Middle frontal gyrus (tissue), 1 donor: Measurements from ENCODE around the gene BRF1.
"Not testable (repeated sequence)": the region's sequence is repeated elsewhere in the genome, so short reads cannot be mapped to it uniquely, and the experiment has no call there.

Source experiments
- DNase-seq: peaks from one replicate; pipeline ENCODE4 v3.0.0-alpha.2; 2015; ENCODE audit warnings: low spot score; ENCODE audit errors: extremely low spot score

The BRF1 gene

GRCh38 chr14:105333020-105333490 is 32.3 kb upstream of the BRF1 start:
- no peak for DNase-seq

DNA sequence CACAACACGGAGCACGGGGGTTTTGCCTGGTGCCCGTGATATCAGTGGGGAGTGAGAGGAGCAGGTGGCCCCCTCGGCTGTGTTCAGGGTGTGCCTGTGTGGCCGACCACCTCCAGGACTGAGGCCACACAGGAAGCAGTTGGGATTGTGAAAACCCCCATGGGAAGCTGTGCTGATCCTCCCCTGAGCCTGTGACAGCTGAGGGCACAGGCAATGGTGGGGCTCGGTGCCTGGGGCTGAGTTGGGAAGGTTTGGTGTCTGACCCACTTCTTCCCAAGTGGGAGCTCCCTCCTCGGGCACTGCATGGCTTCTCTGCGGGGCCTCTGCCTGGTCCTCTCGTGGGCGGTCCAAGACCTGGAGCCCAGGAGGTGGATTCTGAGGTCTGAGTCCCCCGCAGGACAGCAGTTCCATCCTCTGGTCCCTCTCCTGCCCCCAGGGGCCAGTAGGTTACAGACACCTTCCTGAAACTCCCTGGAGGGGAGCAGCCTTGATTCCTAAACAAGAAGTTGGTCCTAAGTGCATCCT is 31.6 kb upstream of the BRF1 start:
- no peak for DNase-seq

DNA sequence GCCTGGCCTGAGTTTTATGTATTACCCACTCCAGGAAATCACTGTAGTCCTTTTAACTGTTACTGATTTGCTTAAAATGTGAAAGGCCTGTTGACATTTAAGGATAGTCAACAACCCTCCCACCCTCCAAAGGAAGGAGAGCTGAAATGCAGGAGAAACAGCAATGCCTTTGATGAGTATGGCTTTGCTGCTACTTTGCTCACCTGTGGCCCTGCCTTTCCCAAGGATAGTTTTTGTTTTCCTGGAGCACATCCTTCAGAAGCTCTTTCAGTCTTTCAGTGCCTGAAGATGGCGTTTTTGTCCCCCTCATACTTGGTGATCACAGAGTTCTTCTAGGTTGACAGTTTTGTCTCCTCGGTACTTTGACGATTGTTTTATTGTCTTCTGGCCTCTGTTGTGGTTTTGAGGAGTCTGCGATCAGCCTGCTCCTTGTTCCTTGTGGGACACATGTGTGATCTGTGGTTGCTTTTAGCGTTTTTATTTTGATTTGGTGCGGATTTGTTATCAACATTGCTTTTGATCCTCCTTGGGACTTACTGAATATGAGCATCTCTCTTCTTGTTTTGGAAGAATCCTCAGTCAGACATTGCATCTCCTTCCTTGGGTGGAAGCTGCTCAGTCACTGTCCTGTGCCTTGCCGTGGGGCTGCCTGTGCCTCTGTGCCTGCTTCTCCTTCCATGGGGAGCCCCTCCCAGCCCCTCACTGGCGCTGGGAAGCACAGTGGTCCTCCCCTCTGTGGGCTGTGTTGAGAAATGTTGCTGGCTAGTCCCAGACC is 31.0 kb upstream of the BRF1 start:
- no peak for DNase-seq

DNA sequence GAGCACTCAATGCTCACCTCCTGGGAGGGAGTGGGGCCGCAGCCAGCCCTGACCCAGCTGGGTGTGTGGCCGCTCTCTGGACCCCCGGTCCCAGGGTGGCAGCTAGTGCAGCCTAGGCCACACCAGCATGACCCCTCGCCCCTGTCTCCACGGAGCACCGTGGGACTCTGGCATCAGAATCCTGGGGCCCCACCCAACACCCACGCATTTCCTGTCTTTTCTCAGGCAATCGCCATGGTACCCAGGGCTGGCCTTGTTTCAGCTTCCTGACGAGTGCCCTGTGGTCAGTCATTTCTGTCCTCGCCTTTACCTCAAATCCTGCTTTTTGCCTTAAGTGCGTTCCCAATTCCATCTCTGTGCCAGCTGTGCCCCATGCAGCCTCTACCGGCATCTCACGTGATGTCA is 29.7 kb upstream of the BRF1 start:
- DNase-seq: no peak

DNA sequence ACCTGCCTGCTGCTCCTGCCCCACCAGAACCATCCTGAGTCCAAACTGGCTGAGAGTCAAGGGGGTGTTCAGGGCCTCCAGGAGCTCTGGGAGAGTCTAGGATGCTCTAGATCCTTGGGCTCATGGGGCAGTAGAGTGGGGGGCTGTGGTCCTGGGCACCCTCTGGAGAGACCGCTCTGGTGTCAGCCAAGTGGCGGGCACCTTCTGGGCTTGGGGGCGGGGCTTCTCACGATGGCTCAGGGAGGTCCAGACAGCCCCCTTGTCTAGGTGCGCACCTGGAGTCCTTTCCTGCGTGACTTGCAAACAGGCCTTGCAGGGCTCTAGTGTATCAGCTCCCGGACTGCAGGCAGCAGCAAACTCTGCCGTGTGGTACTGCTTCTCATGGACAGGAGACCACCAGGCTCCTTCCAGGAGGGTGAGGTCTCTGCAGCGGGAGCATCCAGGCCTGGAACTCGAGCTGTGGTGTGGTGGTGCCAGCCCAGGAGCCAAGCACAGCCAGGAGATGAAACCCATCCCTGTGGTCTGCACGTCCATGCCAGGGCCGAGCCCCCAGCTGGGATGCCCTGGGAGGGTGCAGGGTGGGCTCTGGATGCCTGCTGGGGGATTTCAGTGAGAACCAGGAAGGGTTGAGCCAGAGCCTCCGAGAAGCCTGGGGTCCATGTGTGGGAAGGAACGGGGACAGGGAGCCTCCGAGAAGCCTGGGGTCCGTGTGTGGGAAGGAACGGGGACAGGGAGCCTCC is 28.8 kb upstream of the BRF1 start:
- no peak for DNase-seq

GRCh38 chr14:105328678-105329390 is 28.0 kb upstream of the BRF1 start:
- no peak for DNase-seq

- no peak for DNase-seq
Observed at GRCh38 chr14:105328070-105328677, 27.4 kb upstream of the BRF1 start.

DNA sequence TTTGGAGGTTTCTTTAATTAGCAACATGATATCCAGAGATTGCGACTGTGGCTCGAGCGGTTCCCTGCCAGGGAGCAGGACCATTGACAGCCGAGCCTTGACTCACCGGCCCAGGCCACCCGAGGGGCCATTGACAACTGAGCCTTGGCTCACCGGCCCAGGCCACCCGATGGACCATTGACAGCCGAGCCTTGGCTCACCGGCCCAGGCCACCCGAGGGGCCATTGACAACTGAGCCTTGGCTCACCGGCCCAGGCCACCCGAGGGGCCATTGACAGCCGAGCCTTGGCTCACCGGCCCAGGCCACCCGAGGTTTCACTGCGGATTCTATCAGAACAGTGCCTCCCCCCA is 26.9 kb upstream of the BRF1 start:
- not testable (repeated sequence) for DNase-seq

DNA sequence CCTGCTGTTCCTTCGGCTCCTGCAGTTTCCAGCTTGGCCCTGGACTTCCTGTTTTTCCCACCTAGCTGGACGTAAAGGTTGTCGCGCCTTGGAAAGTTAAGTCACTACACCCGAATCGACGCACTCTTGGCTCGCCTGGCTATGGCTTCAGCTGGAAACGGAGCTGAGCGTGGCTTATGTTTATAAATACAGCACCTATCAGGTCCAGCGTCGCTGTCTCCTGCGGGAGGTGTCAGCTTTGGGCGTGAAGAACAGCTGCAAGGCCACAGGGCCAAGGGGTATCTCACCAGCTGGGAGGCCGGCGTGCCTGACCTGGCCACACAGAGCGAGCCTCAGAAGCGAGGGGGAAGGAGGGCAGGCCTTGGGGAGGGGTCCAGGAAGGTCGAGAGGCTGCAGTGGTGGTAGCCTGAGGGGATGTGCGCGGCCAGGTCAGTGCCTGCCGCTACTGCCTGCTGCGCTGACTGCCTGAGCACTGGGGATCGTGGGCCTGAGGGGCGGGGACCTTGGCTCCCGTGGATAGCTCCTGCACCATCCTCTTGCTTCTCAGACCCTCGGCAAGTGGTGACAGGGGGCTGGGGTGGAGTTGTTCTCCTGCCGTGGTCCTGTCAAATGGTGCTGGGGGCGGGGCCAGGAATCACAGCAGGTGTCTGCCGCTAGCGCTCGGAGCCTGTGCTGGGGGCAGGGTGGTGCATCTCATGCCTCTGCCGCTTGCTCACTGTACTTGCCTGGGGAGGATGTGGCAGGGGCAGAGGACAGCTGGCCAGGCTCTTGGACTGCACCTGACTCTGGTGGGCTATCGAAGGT is 26.3 kb upstream of the BRF1 start:
- DNase-seq: no peak

DNA sequence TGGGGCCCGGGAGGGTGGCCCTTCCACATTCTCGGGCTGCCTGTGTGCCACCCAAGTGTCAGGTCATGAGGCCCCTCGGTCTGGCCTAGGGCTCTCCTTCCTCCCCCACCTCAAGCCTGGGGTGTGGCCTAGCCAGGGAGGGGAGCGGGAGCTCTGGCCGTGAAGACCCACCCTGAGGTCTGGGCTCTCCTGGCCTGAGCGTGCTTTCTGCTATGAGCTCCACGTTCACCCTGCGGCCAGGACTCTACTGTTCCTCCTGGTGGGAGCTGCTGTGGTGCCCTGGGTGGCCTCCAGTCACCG is 25.7 kb upstream of the BRF1 start:
- DNase-seq: no peak

- DNase-seq: no peak
Observed at GRCh38 chr14:105325716-105326567, 25.1 kb upstream of the BRF1 start.

DNA sequence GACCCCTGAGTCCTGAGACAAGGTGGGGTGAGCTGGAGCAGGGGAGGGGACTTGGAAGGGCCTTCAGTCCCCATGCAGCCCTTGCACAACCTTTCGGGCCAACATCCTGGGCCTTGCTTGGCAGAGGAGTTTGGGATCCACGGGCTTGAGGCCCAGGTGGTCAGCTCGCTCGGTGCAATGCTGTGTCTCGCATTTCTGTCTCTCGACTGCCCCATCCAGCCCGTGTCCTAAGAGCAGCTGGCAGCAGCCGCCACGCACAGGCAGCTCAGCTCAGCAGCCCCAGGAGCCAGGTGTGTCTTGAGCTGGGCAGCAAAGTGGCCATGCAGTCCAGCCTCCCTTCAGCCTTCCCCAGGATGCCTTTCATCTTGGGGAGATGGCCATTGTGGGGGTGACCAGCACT is 24.5 kb upstream of the BRF1 start:
- no peak for DNase-seq

- no peak for DNase-seq
Observed at GRCh38 chr14:105324871-105325270, 24.1 kb upstream of the BRF1 start.

GRCh38 chr14:105324080-105324778 is 23.4 kb upstream of the BRF1 start:
- DNase-seq: no peak

DNA sequence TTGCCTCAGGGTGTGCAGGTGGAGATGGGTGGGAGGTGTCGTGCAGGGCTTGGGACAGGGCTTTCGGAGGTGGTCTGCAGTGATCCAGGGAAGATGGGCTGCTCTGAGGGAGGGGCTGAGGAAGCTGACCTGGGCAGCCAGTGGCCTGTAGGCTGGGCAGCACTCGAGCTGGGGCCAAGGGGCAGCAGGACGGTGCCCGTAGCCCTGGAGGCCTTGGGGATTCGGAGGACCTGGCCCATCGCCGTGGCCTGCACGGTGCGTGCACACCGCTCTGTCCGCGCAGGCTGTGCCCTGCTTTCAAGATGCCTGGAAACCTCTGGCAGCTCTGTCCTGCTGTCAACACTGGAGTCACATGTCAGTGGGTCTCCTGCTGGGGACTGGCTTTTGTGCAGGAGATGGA is 22.9 kb upstream of the BRF1 start:
- DNase-seq: no peak

- DNase-seq: no peak
Observed at GRCh38 chr14:105322791-105323556, 22.2 kb upstream of the BRF1 start.

DNA sequence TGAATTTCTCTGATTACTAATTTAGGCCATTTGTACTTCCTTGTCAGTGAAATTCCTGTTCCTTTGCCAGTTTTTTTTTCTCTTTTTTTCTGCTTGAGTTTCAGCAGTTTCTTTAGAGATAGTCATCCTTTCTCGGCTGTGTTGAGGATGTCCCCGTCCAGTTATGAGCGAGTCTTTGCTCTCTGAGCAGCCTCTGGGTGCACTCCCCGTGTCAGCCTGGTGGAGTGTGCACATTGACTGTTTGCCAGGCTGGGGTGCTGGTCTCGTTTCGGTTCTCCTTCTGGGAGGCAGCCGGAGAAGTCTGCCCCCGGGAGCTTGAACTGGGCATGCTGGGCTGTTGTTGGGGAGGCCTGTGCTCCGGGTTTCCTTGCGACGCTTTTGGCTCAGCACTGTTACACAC is 16.7 kb upstream of the BRF1 start:
- DNase-seq: no peak

GRCh38 chr14:105316968-105317510 is 16.2 kb upstream of the BRF1 start:
- no peak for DNase-seq
